Transverse colon (tissue), 4 donors: ENCODE measurements around the gene SEMA3C. TPM values are rescaled to one million over a fixed set of nuclear protein-coding genes. Genes with fewer than 3 reads are reported as not detected.

Experiments
- DNase-seq: peaks from one replicate; pipeline ENCODE4 v3.0.0-alpha.2; 2019
- H3K27ac ChIP-seq, 4 donors: fragments of 200-600 bp; sonication (generic); 2 replicates each; pipeline ENCODE4 v1.5.1; 2016 to 2018; ENCODE audit warnings: inconsistent platforms in 4 of 4
- H3K27me3 ChIP-seq: fragments of 200-600 bp; sonication (generic); 2 replicates; pipeline ENCODE4 v1.5.1; 2017; ENCODE audit warnings: inconsistent platforms
- H3K36me3 ChIP-seq, 4 donors: fragments of 200-600 bp; sonication (generic); 2 replicates each; pipeline ENCODE4 v1.5.1; 2017 to 2019; ENCODE audit warnings: inconsistent platforms in 4 of 4
- H3K4me1 ChIP-seq, 4 donors: fragments of 200-600 bp; sonication (generic); 2 replicates each; pipeline ENCODE4 v1.5.1; 2017 to 2020; ENCODE audit warnings: inconsistent platforms in 4 of 4
- H3K4me3 ChIP-seq, 4 donors: fragments of 200-600 bp; sonication (generic); 1 replicate in 1 of 4; 2 replicates in 3 of 4; pipeline versions ENCODE4 v1.5.1 to v1.6.1; 2017 to 2019; ENCODE audit warnings: inconsistent platforms in 4 of 4
- H3K9me3 ChIP-seq, 2 donors: fragments of 200-600 bp; sonication (generic); 2 replicates each; pipeline ENCODE4 v1.5.1; 2017 to 2019; ENCODE audit warnings: inconsistent platforms in 2 of 2
- CTCF ChIP-seq, 5 experiments: fragments of 200-600 bp in 3 of 5; fragments of 450-650 bp in 2 of 5; sonication (generic) in 3 of 5; IDR thresholded peaks; 1 replicate in 2 of 5; 2 replicates in 3 of 5; pipeline ENCODE4 v1.5.1; 2016 to 2017; ENCODE audit warnings: antibody characterized with exemption in 5 of 5, inconsistent platforms in 3 of 5, mild to moderate bottlenecking in 2 of 5, moderate library complexity in 1 of 5
- EP300 ChIP-seq: sonication (generic); formaldehyde crosslinking; IDR thresholded peaks from one replicate; pipeline ENCODE4 v1.6.1; 2017; ENCODE audit warnings: antibody characterized with exemption, low read depth
- POLR2A ChIP-seq: fragments of 450-650 bp; IDR thresholded peaks from one replicate; pipeline ENCODE4 v1.6.1; 2016; ENCODE audit warnings: antibody characterized with exemption, mild to moderate bottlenecking, moderate library complexity
- POLR2AphosphoS5 ChIP-seq, 3 donors: sonication (generic); formaldehyde crosslinking; IDR thresholded peaks; one replicate each; pipeline ENCODE4 v1.6.1; 2016; ENCODE audit warnings: antibody characterized with exemption in 3 of 3
- WGBS, 2 donors: methylation state at CpG; one replicate each; pipeline ENCODE4 v1.1.5; 2018; ENCODE audit warnings: low coverage in 1 of 2; 5-methylcytosine and 5-hydroxymethylcytosine counted together
- in situ Hi-C, 4 donors: fragments of 200-750 bp; cut with MboI; loops; one replicate each; pipeline versions ENCODE4 v1.15.0 to v1.15.1; 2017; ENCODE audit warnings: low sequenced_read_pairs in 3 of 4, low pct_ligation_motif_present in 1 of 4, low pct_unique_long_range_greater_than_20kb in 1 of 4
- intact Hi-C: fragments of 100-400 bp; cut with DNase I; formaldehyde crosslinking; loops from one replicate; pipeline ENCODE4 v1.15.1; 2023; ENCODE audit warnings: low total_unique reads
- total RNA-seq, 4 donors: library from RNA; depleted of rRNA; stranded (reverse); fragments of >200 nt; gene quantifications; one replicate each; pipeline ENCODE4 v1.1.0, GENCODE V29; 2016

SEMA3C gene
- total RNA-seq, 4 donors from 2014 or later: 34.0 to 83.8 (median 79.9) TPM

DNA sequence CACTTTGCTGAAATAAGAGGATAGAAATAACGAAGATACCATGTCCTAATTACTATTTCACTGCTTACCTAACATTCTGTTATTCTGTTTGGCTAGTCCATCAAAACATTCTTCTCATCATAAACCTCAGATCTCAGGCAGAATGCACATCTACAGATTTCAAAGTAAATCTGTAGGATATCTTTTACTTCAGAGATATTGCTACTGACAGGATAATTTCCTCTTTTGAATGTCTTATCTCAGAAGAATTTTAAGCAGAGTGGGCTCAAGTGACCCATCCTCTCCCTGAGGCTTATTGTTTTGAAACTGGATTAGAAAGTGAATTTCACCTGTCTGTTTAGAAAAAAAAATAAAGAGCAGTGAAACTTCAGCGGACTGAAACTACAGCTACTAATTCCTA is 83.6 kb downstream of the SEMA3C start:
- 79% methylated on average over 2 of the region's 2 CpGs for WGBS, 2 donors

GRCh38 chr7:80833289-80834268 is 85.3 kb downstream of the SEMA3C start:
- H3K9me3 ChIP-seq: no peaks in the 10 kb centered on the region
- no peak for DNase-seq
- peaks cover 0 to 26% (median 7%) of the 10 kb centered on the region in 4 donors for H3K4me1 ChIP-seq
- WGBS, 2 donors: 67 to 72% methylated on average over 8 to 10 of the region's 10 CpGs
- intact Hi-C loops (no loop called here), in situ Hi-C loops (no loop called here)
- TF ChIP-seq POLR2A (no peak), EP300 (no peak), CTCF (IDR thresholded peaks at IDR 0.05) (no peak), POLR2AphosphoS5 (IDR thresholded peaks at IDR 0.05) (no peak)
- peak overlapping the region in 1 of 4 donors; percentile 16 for H3K27ac ChIP-seq
- H3K36me3 ChIP-seq: no peaks in the 10 kb centered on the region
- H3K27me3 ChIP-seq: no peaks in the 10 kb centered on the region
- no peak overlapping the region for H3K4me3 ChIP-seq

More for the DNA sequence above, 83.6 kb downstream of the SEMA3C start:
- in situ Hi-C loops: no loop called here
- Histone ChIP-seq H3K27me3 (no peaks in the 10 kb centered on the region), H3K4me1 (peaks cover 0 to 11% (median 5%) of the 10 kb centered on the region in 4 donors), H3K27ac (no peak overlapping the region), H3K4me3 (no peak overlapping the region), H3K36me3 (no peaks in the 10 kb centered on the region), H3K9me3 (no peaks in the 10 kb centered on the region)
- no peak for DNase-seq
- TF ChIP-seq EP300 (no peak), POLR2AphosphoS5 (IDR thresholded peaks at IDR 0.05) (no peak)
- intact Hi-C loops: no loop called here

DNA sequence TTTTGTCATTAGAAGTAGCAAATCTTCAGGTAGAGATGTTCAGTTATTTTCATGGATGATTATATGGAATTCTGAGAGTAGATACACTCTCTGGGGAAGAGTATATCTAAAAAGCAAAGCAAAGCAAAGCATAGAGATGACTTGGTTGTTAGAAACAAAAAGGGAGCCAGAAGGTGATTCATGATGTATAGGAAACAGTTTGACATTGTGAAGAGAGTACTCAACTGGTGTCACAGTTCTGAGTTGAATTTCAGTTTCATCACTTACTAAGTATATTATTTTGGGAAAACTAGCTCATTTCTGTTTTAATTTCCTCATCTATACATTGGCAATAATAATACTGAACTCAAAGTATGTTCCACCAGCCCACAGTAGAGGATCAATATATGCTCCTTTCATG is 86.8 kb downstream of the SEMA3C start:
- intact Hi-C loops (no loop called here), in situ Hi-C loops (no loop called here)
- Histone ChIP-seq H3K36me3 (no peaks in the 10 kb centered on the region), H3K27me3 (no peaks in the 10 kb centered on the region), H3K27ac (no peak overlapping the region), H3K4me1 (peaks cover 0 to 41% (median 7%) of the 10 kb centered on the region in 4 donors), H3K9me3 (no peaks in the 10 kb centered on the region), H3K4me3 (no peak overlapping the region)
- TF ChIP-seq CTCF (IDR thresholded peaks at IDR 0.05) (no peak), EP300 (no peak), POLR2A (no peak), POLR2AphosphoS5 (IDR thresholded peaks at IDR 0.05) (no peak)
- no peak for DNase-seq

- in situ Hi-C loops (no loop called here), intact Hi-C loops (no loop called here)
- 53 to 64% methylated on average over 2 to 3 of the region's 3 CpGs for WGBS, 2 donors
- DNase-seq: no peak
- no peaks in the 10 kb centered on the region for H3K9me3 ChIP-seq
- TF ChIP-seq POLR2AphosphoS5 (IDR thresholded peaks at IDR 0.05) (no peak), CTCF (IDR thresholded peaks at IDR 0.05) (no peak), POLR2A (no peak), EP300 (no peak)
- H3K4me1 ChIP-seq: peaks cover 0 to 44% (median 10%) of the 10 kb centered on the region in 4 donors
- peak overlapping the region; percentile 14 to 43 (median 34) for H3K27ac ChIP-seq
- no peaks in the 10 kb centered on the region for H3K27me3 ChIP-seq
- no peak overlapping the region for H3K4me3 ChIP-seq
- no peaks in the 10 kb centered on the region for H3K36me3 ChIP-seq
These were observed 88.1 kb downstream of the SEMA3C start for GRCh38 chr7:80830584-80831285.
